HG02973 (cell line): ENCODE measurements around the gene SPTY2D1.
A peak's percentile ranks its signal among the peaks of the same experiment; 100 is the strongest.
"Not testable (repeated sequence)": the region's sequence is repeated elsewhere in the genome, so short reads cannot be mapped to it uniquely, and the experiment has no call there.

ENCODE experiments used
- ATAC-seq: cut with Tn5 transposase; IDR thresholded peaks from one replicate; pipeline ENCODE4 v1.9.1; 2021; ENCODE audit warnings: moderate library complexity; ENCODE audit not compliant: unreplicated experiment

SPTY2D1 gene

GRCh38 chr11:18634140-18635032 lies at the start of gene SPTY2D1:
TSS of gene SPTY2D1 (minus strand) at chr11:18634342. CDS start at chr11:18634257, 85 bp downstream.
- ATAC-seq: peak; percentile 94

GRCh38 chr11:18682466-18682865 lies 48.3 kb upstream of the SPTY2D1 start:
- ATAC-seq: no peak

GRCh38 chr11:18681949-18682348 lies 47.8 kb upstream of the SPTY2D1 start:
- ATAC-seq: not testable (repeated sequence)

- ATAC-seq: no peak
These were observed 43.4 kb upstream of the SPTY2D1 start for GRCh38 chr11:18677560-18677959.

- ATAC-seq: no peak
These were observed 42.7 kb upstream of the SPTY2D1 start for GRCh38 chr11:18676803-18677202.

GRCh38 chr11:18672209-18672608 lies 38.1 kb upstream of the SPTY2D1 start:
- not testable (repeated sequence) for ATAC-seq

- no peak for ATAC-seq
These were observed 37.1 kb upstream of the SPTY2D1 start for GRCh38 chr11:18671246-18671645.

- no peak for ATAC-seq
These were observed 35.6 kb upstream of the SPTY2D1 start for GRCh38 chr11:18669711-18670110.

GRCh38 chr11:18669219-18669596 lies 35.1 kb upstream of the SPTY2D1 start:
- no peak for ATAC-seq

GRCh38 chr11:18668131-18668530 lies 34.0 kb upstream of the SPTY2D1 start:
- no peak for ATAC-seq

- not testable (repeated sequence) for ATAC-seq
These were observed 31.3 kb upstream of the SPTY2D1 start for GRCh38 chr11:18665353-18665872.

GRCh38 chr11:18657673-18658072 lies 23.5 kb upstream of the SPTY2D1 start:
- no peak for ATAC-seq

GRCh38 chr11:18650859-18651557 lies 16.9 kb upstream of the SPTY2D1 start:
- ATAC-seq: peak; percentile 50

- ATAC-seq: no peak
These were observed 16.2 kb upstream of the SPTY2D1 start for GRCh38 chr11:18650353-18650752.

GRCh38 chr11:18643034-18643433 lies 8.9 kb upstream of the SPTY2D1 start:
- not testable (repeated sequence) for ATAC-seq

GRCh38 chr11:18641677-18642076 lies 7.5 kb upstream of the SPTY2D1 start:
- no peak for ATAC-seq

GRCh38 chr11:18633256-18634139 lies 644 bp downstream of the SPTY2D1 start:
- ATAC-seq: peak; percentile 58

GRCh38 chr11:18632841-18633240 lies 1.3 kb downstream of the SPTY2D1 start:
- no peak for ATAC-seq

- no peak for ATAC-seq
These were observed 10.0 kb downstream of the SPTY2D1 start for GRCh38 chr11:18624161-18624560.

- no peak for ATAC-seq
These were observed 10.4 kb downstream of the SPTY2D1 start for GRCh38 chr11:18623707-18624106.
